GM18508 (cell line): ENCODE results near the gene CLP1.
"Not testable (repeated sequence)": the region's sequence is repeated elsewhere in the genome, so short reads cannot be mapped to it uniquely, and the experiment has no call there.

ENCODE experiments used
- ATAC-seq: cut with Tn5 transposase; IDR thresholded peaks from one replicate; pipeline ENCODE4 v1.9.1; 2021; ENCODE audit warnings: moderate number of reproducible peaks; ENCODE audit not compliant: insufficient read depth, unreplicated experiment

Gene CLP1

DNA sequence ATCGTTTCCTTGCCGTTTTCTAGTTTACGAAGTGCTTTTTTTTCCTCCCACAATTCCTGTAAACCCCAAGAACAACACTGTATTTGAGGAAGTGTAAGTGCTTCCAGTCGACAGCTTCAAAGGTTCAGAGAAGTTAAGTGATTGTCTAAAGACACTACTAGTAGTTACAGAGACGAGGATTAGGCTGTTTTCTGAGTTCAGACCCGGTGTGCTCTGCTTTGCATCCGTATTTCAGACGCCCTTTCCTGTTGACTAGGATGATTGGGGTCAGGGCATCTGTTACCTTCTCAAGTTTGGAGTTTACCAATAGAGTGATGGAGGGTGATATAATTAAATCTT is 430 bp downstream of the CLP1 start:
- ATAC-seq = no peak

DNA sequence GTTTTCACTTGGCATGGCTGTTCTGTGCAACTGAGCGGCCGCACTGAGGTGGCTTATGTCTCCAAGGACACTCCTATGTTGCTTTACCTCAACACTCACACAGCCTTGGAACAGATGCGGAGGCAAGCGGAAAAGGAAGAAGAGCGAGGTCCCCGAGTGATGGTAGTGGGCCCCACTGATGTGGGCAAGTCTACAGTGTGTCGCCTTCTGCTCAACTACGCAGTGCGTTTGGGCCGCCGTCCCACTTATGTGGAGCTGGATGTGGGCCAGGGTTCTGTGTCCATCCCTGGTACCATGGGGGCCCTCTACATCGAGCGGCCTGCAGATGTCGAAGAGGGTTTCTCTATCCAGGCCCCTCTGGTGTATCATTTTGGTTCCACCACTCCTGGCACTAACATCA is 2.1 kb downstream of the CLP1 start:
- no peak for ATAC-seq

DNA sequence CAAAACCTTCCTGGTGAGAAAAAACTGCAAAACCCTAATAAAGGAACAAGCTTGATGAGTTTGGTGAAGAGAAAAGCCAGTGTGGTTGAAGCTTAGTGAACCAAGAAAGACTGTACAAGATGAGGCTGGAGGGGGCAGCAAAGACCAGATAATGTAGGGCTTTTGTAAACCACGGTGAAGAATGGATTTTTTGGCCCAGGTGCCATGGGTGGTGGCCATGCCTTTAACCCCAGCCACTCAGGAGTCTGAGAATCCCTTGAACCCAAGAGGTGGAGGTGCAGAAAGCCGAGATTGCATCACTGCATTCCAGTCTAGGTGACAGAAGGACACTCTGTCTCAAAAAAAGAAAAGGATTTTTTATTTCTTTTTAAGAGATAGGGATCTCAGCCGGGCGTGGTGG is 5.3 kb downstream of the CLP1 start:
- ATAC-seq = no peak

DNA sequence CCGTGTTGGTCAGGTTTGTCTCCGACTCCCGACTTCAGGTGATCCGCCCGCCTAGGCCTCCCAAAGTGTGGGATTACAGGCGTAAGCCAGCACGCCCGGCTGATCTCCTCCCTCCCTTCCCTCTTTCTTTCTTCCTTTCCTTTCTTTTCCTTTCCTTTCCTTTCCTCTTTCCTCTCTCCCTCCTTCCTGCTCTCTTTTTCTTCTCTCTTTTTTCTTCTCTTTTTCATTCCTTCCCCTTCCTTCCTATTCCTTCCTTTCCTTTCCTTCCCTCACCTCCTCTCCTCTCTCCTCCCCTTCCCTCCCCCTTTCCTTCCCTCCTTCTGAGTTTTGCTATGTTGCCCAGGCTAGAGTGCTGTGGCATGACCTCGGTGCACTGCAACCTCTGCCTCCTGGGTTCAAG is 6.4 kb downstream of the CLP1 start:
- no peak for ATAC-seq

DNA sequence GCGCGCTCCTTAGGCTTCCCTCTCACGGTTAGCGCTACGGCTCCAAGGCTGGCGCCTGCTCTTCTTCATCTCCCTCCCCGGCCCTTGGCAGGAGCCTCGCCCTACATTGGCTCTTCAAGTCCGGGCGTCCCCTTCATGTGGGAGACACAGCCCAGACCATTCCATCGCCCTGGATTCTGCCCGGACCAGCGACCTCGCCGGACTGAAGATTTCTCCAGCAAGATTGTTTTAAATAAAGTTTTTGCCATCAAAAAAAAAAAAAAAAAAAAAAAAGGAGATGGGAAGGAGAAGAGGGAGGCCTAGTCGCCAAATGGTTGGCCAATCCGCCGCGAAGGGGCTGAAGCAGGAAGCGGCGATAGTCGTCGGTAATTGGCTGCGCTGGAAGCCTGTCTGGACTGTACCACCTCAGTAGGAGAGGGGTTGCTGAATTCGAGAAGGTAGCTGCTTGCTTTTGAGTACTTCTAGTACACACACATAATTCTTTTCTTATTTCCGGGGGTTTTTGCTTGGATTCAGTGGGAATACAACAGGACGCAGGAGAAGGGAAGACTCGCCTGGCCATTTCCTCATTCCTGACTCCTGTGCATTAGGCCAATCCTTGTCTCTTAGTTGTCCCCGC is 9.7 kb downstream of the CLP1 start:
- peak; percentile 68 for ATAC-seq

DNA sequence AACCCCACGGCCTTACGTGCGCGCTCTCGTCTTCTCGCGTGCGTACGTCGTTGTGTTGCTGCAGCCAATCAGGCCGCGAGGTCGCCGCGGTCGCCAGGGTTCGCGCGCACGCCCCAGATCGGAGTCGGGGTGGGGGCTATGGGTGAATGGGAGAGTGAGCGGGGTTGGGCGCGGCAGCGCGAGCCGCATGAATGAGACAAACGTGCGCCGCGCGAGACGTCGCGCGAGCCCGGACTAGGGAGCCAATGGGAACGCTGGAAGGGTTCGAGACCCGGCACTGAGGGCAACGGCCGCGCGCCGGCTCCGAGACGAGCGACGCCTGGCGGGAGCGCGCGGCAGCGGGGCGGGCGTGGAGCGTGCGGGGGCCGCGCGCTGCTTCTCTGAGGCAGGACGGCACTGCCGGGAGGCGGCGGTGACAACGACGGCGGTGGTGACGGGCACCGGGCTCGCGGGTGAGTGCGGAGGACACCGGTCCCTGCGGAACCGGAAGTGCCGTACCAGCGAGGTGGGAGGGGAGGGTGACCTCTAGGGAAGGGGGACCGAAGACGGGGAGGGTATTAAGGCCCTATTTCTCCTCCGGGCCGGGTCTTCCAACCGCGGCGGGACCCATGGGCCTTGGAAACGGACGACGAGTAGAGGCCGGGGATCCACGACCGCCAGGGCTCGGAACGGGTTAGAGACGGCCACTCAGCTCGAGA is 10.3 kb downstream of the CLP1 start, which contains the start of gene ZDHHC5:
Gene ZDHHC5, plus strand, starts transcription at position 379 of the 698 bp plus-strand sequence. CDS start 4,977 bp downstream, outside the sequence.
- ATAC-seq = peak; percentile 70

DNA sequence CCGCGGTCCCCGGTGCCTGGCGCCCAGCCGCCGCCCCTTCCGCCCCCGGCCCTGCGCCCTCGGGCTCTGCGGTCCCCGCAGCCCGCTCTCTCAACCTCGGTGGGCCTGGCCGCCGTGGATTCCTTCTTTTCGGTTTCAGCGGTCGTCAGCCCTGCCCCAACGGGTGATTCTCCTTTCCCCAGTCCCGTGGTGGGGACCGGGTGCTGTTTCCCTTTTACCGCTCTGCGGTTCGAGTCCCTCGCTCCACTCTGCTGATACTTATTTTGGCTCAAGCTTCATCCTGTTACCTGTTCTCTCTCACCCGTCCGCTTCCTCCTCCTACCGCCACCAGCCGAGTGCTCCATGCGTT is 10.8 kb downstream of the CLP1 start:
- no peak for ATAC-seq

DNA sequence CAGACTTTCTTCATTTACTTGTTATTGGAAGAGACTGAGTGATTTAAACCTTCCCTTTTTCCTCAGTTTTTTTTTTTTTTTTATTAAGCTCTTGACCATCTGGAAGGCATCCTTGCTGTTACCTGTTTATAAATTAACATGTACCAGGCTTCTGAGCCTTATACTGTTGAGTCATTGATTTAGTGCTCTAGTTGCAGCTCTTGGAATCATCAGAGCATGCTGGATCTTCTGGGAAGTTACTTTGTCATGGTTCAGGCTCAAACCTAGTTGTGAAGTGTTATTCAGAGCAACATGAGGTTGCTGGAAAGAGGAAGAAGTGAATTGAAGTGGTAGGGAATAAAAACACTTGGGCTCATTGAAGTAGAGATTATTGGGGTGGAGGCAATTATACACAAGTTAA is 16.7 kb downstream of the CLP1 start:
- ATAC-seq = no peak

DNA sequence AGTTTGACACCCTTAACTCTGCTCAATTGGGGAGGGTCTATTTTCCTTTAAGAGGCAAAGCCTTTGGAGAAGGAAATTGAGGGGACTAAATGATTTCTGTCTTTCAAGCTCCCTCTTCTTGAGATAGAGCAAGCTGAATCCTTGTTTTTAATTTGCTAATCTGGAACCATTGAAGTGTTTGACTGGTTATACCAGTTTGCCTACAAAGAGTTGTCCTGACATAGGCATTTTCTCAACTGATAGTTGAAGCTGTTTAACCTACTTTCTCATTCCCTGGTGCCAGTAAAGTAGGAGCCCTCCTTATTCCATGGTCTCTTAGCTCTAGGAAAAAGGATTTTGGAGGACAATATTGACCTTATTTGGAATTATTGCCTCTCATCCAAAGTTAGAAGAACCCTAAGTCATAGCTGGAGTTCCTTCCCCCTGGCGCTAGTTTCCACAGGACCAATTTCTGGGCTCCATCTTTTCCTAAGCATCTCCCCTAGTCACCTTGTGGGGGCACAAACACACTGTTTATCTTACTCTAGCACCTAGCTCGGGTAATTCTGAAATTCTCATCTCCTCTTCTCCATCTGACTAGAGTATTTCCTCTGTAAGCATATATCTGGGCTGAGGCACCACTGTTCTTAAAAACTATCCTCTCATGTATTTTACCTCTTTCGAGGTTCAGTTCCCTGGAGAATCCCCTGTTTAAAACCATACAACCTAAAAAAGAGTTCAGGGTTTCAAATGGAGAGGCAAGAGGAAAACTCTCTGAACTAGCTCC is 17.8 kb downstream of the CLP1 start:
- no peak for ATAC-seq

DNA sequence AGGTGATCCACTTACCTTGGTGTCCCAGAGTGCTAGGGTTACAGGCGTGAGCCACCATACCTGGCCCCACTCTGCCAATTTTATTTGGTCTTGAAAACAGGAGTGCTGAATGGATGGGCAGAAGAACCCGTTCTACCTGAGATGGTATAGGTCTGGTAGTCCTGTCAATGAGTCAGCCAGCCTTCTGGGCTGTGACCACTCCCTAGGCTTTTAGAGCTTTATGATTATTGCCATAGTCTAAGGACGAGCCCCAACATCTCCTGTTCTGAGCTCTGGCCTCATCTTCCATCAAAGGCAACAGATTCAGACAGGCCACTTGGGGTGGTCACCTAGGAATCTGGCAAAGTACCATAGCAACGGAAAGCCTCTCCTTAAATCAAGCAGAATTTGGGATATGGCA is 21.8 kb downstream of the CLP1 start:
- ATAC-seq = no peak

DNA sequence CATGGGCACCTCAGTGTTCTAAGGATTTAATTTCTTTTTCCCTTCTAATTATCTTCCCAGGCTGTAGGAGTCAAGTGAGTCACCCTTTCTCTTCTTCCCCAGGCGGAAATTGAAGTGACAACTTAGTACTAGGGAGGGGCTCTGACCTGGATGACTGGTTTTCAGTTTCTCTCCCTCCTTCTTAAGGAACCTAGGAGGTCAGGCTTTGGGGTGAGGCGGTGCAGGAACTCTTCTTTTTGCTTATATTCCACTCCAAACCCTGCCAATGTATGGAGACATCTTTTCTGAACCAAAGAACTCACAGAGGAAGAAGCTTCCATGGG is 23.0 kb downstream of the CLP1 start:
- no peak for ATAC-seq

DNA sequence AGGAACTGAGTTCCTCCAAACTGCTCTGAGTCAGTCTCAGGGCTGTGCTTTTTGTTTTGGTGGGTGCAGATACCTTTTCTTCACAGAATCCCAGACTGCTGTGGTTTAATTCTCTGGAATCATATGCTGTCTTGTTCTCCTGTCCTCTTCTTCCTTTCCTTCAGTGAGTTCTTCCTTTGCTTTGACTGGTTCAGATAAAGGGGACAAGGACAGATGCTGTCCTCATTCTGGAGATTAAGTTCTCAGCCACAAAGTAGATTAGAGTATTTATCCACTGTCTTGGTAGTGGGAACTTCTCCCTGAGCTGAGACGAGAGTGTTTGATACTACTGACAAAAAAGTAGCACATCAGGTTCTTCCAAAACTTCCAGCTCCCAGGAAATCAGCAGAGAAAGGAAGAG is 23.6 kb downstream of the CLP1 start:
- ATAC-seq = no peak

DNA sequence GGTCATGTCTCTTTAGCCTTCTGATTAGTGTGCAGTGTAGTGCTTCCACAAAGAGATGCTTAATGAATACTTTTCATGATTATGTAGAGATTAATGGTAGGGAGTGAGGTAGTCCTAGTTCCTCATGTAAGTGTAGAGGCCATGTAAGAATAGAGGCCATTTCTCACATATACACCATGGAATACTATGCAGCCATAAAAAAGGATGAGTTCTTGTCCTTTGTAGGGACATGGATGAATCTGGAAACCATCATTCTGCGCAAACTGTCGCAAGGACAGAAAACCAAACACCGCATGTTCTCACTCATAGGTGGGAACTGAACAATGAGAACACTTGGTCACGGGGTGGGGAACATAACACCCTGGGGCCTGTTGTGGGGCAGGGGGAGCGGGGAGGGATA is 32.9 kb downstream of the CLP1 start:
- ATAC-seq = not testable (repeated sequence)

DNA sequence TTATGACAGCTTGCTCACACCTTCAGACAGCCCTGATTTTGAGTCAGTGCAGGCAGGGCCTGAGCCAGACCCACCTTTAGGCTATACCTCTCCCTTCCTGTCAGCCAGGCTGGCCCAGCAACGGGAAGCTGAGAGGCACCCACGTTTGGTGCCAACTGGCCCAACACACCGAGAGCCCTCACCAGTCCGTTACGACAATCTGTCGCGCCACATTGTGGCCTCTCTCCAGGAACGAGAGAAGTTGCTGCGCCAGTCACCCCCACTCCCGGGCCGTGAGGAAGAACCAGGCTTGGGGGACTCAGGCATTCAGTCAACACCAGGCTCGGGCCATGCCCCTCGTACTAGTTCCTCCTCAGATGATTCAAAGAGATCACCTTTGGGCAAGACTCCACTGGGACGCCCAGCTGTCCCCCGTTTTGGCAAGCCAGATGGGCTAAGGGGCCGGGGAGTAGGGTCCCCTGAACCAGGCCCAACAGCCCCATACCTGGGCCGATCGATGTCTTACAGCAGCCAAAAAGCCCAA is 41.3 kb downstream of the CLP1 start:
- no peak for ATAC-seq

DNA sequence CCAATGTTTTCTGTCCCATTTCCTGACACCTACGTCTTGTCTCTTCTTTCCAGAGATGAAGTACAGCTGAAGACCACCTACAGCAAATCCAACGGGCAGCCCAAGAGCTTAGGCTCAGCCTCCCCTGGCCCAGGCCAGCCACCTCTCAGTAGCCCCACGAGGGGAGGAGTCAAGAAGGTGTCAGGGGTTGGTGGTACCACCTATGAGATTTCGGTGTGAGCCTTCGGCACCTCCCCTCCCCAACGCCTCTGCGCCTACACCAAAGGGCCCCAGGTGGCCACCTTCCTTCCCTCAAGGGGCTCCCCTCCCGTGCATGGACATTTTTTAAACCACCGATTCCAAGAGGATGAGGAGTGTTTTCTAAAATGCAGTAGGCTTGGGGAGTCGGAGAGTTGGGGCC is 42.3 kb downstream of the CLP1 start:
- ATAC-seq = no peak

DNA sequence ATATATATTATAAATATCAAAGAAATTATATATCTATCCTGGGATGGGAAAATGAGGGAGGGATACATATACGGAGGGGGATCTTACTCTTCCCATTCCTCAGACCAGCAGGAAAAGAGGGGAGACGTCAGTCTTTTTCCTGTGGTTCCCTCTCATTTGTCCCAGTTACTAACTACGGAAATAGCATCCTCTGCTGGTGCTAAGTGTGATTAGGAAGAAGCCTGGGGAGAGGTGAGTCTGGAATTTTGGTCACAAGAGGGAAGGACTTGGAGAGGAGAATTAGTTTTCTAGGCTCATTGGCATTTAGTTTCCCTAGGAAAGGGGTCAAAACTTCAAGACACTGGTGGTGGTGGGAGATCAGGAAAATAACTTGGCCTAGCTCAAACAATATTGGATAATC is 42.9 kb downstream of the CLP1 start:
- ATAC-seq = no peak

DNA sequence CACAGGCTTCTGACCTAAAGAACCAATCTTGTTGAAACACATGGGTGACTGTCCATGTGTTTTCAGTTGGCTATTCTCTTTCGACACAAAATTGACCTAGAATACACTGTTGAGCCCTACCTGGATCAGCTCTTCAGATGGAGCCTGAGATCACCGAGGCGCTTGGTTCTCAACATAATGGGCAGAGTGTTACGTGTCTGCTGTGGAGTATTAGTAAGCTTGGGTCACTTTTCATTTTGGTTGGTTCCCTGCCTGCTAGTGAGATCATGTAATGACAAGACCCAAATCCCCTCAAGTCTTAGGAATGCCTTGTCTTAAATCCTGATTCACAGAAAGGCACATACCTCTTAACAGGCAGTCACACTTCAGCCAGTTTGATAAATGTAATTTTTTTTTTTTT is 45.8 kb downstream of the CLP1 start:
- no peak for ATAC-seq

DNA sequence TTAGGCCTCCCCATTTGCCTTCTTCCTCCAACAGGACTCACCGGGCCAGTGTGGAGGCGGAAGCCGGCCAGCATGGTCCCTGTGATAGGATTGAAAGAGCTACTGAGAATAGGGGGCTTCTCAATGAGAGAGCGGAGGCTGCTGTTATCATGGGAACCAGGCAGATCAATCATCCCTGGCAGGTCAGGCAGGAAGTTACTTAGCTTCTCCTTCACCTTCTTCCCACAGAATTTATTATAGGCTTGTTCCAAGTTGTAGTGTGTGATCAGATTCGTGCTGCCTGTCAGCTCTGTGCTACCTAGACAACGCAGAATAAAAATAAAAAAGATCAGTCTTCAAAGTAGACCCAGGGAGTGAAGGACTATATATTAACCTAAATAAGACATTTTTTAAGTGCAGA is 47.4 kb downstream of the CLP1 start:
- ATAC-seq = no peak

DNA sequence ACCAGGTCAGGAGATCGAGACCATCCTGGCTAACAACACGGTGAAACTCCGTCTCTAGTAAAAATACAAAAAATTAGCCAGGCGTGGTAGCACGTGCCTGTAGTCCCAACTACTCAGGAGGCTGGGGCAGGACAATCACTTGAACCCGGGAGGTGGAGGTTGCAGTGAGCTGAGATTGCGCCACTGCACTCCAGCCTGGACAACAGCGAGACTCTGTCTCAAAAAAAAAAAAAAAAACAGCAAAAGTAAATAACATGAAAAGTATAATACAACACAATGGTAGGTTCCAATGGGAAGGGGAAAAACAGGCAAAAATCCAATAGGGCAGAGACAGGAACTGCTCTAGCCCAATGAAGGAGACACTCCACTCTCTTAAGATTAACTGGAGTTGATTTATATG is 47.9 kb downstream of the CLP1 start:
- ATAC-seq = not testable (repeated sequence)

DNA sequence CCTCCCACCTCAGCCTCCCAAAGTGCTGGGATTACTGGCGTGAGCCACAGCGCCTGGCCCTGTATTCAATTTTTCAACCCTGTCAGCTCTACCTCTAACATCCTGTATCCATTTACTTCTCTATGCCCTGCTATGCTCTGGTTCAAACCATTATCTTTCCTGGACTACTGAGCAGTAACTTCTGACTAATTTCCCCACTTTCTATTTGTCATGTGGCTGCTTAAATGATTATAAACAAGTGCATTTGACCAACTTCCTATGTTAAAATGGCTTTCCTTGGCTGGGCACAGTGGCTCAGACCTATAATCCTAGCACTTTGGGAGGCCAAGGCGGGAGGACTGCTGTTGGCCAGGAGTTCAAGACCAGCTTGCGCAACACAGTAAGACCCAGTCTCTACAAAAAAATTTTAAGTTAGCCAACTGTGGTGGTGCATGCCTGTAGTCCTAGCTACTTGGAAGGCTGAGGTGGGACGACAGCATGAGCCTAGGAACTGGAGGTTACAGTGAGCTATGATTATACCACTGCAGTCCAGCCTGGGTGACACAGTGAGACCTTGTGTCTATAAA is 52.3 kb downstream of the CLP1 start:
- ATAC-seq = no peak
